Subcutaneous preadipocyte (primary cell): ENCODE data around the gene SCP2. TPM values are rescaled to one million over a fixed set of nuclear protein-coding genes. Genes with fewer than 3 reads are reported as not detected.

Experiments used
- small RNA-seq: library from RNA; depleted of rRNA; stranded (forward); fragments of <200 nt; gene quantifications from one replicate; pipeline ENCODE3, GENCODE V24; 2012
- total RNA-seq: library from RNA; depleted of rRNA; stranded (reverse); fragments of >200 nt; gene quantifications from 2 replicates; pipeline ENCODE4 v1.2.3, GENCODE V29; 2012

Gene SCP2, protein sequence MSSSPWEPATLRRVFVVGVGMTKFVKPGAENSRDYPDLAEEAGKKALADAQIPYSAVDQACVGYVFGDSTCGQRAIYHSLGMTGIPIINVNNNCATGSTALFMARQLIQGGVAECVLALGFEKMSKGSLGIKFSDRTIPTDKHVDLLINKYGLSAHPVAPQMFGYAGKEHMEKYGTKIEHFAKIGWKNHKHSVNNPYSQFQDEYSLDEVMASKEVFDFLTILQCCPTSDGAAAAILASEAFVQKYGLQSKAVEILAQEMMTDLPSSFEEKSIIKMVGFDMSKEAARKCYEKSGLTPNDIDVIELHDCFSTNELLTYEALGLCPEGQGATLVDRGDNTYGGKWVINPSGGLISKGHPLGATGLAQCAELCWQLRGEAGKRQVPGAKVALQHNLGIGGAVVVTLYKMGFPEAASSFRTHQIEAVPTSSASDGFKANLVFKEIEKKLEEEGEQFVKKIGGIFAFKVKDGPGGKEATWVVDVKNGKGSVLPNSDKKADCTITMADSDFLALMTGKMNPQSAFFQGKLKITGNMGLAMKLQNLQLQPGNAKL
- total RNA-seq = 64.5 and 87.8 TPM in 2 replicates

DNA sequence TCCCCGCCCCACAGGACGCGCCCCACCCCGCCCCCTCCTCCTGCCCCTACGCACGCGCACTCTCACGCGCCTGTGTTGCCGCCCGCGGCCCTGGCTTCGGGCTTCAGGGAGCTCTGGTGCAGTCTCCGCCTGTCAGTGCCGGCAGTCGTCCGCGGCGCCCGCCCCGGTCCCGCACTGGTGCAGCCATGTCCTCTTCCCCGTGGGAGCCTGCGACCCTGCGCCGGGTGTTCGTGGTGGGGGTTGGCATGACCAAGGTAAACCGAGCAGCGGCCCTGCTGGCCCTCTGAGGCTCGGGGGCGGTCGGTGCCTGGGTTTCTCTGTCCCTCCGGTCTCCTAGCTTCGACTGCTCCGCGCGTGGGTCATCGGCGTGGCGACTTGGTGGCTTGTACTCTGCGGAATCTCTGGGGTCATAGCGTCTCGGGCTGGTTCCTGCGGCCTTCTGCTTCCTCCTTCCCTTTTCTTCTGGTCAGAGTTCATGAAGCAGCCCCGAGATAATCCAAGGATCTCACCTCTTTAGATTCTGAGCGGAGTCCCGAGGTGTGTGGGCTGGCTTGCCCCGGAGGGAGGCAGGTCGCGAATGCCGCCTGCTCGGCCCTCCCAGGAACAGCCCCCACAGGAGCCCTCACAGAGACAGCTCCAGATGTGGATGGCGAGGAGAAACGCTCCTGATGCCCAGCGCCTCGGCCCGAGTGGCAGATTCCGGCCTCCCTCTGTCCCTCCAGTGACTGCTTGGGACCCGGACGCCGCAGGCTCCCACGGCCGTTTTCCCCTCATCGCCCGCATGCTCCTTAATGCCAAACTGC, at the start of gene SCP2:
TSS of gene SCP2 (plus strand) at position 65 of the 803 bp plus-strand sequence. CDS start at position 186, 121 bp downstream.

DNA sequence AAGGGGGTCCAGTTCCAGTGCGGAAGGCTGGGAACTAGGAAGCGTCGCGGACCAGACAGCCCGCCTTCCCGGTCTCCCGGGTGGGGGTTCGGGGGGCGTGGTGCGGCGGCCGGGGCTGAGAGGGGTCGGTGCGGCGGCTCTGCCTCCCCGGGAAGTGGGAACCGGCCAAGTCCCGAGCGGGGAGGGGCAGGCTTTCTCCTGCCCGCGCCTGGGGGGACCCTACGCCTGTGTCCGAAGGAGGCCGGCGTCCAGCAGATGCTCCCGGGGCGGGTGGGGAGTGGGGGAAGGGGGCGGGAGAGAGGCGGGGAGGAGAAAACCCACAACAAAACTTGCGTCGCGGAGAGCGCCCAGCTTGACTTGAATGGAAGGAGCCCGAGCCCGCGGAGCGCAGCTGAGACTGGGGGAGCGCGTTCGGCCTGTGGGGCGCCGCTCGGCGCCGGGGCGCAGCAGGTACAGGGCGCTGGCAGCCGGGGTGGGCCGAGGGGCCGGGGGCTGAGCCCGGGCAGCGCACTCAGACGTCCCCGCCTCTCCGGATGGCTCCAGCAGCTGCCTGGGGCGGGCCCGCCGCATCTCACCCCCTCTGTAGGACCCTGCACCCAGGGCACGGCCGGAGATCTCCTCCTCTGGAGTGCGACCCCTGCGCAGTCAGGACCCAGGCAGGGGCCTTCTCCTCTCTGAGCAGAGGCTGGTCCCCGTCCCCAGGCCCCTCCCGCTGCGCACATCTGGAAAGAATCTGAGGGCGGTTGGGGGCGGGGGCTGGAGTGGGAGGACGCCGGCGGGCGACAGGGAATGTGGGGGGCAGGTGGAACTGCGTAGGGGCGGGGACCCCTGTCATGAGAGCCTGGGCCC, 135.0 kb downstream of the SCP2 start, which contains the start of gene PODN:
TSS of gene PODN (plus strand) at position 355 of the 849 bp plus-strand sequence. CDS start 7,643 bp downstream, outside the sequence.

Small RNA genes lying within 50 kb of the gene (small RNA-seq; reads per million reads assigned to genes)
- not detected for gene AC099677.1
- gene AC099677.2 = not detected
- gene HIGD1AP11 = not detected
- gene MIR1273F = 0.11 reads per million
- not detected for gene MIR1273G
- gene MIR5095 = not detected

Other genes starting within 250 kb of the SCP2 start
- gene COA7, start 228.9 kb upstream of the SCP2 start, total RNA-seq = 14.7 and 23.7 TPM in 2 replicates
- gene ZYG11B, start 200.8 kb upstream of the SCP2 start, total RNA-seq = 34.5 and 43.4 TPM in 2 replicates
- 0.37 and 0.78 TPM in 2 replicates for gene ZYG11A, start 84.5 kb upstream of the SCP2 start, total RNA-seq
- gene ECHDC2, start 5.5 kb upstream of the SCP2 start, total RNA-seq = 13.5 and 14.0 TPM in 2 replicates
- 0.78 and 5.1 TPM in 2 replicates for gene PODN, start 134.9 kb downstream of the SCP2 start, total RNA-seq
- under 0.01 TPM in 1 of 2 replicates, not detected in the other for gene SLC1A7, start 215.4 kb downstream of the SCP2 start, total RNA-seq